Activated naive CD4-positive, alpha-beta T cell treated with Interleukin-2 at 50 U/mL for 16 hours (primary cell): Measurements from ENCODE around the gene HS6ST1.

Experiments used
- DNase-seq: peaks from one replicate; pipeline ENCODE4 v3.0.0-alpha.2; 2020

HS6ST1 gene

DNA sequence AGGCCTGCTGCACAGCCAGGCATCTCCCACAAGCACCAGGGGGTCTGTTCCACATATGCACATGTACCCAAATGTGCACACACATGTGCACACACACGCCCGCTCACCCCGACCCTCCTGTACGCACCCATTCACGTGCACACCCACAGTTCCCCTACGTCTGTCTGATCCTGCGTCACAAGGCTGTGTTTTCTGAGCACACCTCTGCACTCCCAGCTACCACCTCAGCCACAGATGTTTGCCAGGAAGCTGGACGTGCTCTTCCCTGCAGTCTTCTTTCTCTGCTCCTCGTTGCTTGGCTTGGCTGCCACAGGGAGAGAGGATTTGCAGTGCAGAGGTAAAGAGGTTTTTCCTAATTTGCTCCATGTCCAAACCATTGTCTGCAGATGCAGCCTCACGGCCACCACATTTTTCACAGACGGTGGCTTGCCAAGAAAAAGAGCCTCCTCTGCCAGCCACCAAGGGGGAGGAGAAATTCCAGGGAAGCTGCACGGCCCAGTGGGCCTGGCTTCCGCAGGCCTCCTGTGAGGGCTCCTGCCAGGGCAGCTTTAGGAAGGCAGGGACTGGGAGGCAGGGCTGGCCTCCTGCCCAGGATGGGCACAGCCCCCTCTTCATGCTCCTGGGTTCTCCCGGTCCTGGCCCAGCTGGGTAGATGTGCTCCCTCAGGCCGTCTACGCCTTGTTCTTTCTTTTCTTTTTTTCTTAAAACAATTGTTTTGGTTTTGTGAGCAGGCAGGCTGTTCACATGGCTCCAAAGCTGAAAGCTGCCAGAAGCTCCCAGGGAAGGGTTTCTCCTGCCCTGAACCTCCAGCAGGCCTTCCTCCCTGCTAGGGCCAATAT lies 29.3 kb upstream of the HS6ST1 start:
- no peak for DNase-seq

DNA sequence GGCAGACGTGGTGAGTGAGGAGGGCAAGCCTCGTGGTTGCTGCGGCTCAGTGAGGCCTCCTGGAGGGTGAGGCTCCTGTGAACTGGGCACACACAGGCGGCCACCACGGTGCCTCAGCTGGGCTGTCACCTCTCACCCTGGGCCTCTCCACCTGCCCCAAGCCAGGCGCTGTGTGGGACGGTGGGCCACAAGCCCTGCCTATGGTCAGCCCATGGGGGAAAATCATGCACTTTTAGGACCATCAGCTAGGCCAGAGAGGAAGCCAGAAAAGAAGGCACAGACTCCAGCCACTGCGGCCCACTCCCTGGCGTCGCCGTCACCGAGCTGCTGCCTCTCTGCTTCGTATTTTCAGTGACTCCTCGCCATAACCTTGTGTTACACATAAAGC lies 28.5 kb upstream of the HS6ST1 start:
- DNase-seq = no peak

DNA sequence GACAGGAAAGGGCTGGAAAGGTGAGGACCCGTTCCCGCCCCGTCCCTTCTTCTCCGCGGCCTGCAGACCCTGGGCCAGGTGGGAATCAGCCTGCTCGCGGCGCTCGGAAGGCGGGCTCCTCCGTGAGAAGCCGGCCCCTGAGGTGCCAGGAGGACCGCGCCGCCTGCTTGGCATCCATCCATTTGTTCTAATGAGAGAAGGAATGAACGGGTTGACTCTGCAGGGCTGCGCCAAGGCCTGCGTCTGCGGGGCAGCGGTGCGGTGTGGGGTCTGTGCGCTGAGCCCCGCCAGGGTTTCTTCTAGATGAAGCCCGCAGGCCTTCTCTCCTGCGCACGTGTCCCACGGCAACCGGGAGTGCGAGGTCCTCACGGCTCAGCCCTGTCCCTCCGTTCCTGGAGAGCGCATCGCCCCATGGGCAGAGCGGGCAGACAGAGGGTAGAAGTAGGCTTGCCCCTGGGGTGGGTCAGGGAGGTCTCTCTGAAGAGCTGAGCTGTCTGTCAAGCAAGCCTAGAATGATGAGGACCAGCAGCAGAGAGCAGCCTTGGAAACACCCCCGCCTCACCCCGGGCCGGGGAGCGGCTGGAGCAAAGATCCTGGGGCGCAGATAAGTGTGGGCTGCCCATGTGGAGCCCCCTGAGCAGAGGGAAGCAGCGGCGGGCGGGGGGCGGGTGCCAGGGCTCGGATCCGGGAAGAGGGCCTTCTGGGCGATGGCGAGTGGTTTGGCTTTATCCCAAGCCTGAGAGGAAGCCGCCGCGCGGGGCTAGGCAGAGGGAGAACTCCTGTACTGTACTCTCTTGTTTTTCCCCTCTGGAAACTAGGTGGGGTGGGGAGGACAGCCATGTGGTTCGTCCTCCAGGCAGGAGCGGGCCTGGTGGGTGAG lies 27.9 kb upstream of the HS6ST1 start:
- no peak for DNase-seq

DNA sequence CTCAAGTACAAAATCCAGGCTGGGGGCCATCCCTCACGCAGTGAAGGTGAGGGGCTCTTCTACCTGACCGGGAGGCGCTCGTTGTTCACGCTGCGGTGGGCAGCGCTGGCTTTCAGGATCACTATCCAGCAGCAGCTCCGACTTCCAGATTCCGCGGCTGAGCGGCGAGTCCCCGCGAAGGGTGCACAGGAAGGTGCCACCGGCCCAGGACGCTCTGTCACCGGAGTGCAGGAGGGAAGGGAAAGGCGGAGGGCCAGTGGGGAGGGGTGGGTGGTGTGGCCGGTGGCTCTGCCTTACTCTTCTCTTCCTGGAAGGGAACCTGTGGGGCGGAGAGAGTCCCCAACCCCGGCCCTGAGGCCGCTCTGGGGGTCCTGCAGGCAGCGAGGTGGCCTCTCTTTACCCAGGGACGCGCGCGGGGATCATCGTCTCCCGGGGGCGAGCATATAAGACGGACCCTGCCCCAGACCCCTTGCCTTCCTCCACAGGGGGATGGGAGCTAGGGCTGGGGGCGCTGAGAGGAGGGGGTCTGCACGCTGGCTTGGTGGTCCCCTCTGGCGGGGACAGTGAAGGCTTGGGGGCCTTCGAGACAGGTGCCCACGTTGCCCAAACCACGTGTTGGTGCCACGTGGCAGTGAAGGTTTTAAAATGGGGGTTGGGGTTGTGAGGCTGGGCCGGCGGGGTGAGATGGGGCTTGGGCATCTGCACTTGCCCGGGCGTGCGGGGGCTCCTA lies 26.9 kb upstream of the HS6ST1 start:
- no peak for DNase-seq

DNA sequence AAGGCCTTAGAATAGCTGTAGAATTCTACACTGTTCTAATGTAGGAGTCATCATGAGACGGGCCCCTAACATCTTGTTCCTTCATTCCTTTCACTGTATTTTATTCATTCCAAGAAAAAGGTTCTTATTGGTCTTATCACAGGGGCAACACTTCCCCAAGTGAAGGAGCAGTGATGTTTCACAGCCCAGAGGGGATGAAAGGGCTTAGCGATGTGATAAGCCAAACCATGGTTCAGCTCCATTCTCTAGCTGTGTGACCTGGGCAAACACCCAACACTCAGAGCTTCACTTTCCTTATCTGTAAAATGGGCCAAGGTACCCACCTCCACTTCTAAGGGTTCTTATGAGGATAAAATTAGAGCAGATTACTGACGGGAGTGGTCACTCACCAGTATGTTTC lies 25.4 kb upstream of the HS6ST1 start:
- no peak for DNase-seq

DNA sequence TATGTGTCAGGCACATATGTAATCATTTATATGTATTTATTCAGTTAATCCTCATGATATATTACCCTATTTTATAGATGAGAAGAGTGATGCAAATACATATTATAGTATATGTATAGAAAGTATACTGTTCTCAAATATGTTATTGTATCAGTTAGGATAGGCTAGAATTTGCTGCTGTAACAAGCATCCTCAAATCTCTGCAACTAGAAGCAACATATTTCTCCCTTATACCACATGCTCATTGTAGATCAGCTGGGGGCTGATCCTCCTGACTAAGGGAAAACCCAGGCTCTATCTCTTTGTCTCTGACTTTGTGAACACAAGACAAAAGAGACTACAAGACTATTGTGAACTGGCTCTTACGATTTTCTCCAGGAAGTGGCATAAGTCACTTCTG lies 24.8 kb upstream of the HS6ST1 start:
- DNase-seq = no peak

DNA sequence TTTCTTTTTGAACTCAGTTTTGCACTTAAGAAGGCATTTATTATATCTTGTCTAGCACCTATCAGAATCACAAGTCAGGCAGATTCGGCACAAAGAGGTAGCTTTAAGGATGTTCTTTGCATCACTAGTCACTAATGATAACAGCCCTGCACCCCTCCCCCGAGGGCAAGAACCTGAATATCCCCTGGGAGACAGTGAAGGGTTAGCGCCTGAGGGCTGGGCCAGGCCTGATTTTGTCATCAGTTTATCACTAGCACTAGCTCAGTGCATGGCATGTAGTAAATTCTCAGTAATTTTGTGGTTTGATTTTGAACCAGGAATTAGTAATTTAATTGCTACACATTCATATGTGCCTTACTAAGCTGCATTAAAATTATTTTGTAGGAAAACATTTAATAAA lies 23.9 kb upstream of the HS6ST1 start:
- no peak for DNase-seq

DNA sequence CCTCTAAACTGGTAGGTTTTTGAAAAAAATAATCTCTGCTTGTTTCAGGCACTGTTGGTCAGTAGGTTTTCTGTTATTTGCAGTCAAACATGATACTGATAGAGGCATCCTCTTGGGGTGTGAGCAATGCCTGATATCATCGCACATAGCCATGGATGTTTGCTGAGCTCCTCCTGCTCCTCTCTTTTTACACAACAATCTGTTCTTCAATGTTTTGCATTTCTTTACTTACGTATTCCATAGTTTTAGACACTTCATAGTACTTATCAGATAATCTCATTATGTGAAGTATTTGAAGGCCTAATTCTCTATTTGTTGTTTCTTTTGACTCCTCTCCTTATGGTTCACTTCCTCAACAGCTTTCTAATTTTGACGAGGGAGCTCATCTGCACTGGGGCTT lies 23.0 kb upstream of the HS6ST1 start:
- DNase-seq = no peak

DNA sequence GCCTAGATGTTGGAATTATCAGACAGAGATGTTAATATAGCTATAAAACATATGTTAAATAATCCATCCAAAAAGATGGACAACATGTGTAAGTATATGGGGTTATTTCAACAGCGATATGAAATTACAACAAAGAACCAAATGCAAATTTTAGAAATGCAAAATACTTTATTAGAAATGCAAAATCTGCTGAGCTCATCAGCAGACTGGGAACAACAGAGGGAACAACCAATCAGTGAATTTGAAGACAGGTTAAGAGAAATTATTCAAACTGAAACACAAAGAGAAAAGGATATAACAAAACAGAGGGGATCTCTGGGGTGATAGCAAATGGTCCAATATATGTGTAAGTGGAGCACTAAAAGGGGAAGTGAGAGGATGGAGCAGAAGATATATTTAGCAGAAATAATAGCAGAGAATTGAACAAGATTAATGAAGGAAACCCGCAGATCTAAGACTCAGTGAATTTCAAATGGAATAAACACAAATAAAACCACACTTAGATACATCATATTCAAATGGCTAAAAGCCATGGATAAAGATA lies 13.5 kb upstream of the HS6ST1 start:
- DNase-seq = no peak

DNA sequence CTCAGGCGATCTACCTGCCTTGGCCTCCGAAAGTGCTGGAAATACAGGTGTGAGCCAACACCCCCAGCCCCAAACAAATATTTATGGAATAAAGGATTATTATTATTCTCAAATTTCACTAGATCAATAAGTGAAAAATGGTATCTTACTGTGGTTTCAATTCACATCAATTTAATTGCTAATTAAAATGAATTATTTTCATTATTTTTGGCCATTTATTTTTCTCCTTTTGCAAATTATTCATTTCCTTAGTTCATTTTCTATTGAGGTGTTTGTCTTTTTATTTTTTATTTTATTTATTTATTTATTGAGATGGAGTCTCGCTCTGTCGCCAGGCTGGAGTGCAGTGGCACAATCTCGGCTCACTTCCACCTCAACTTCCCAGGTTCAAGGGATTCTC lies 11.9 kb upstream of the HS6ST1 start:
- DNase-seq = no peak

DNA sequence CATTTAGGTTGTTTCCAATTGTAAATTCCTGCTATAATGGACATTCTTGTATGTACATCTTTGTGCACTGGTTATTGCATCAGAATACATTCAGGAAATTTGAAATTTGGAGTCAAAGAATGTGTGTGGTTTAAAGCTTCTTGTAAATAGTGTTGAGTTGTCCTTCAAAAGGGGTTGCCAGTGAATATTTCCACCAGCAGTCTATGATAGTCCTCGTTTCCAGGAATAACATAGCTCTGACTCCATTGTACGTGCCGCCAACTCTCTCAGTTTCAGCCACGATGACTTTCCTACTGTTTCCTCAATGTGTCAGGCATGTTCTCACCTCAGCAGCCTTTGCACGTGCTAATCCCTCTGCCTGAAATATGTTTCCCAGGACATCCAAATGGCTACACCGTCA lies 10.9 kb upstream of the HS6ST1 start:
- DNase-seq = no peak

DNA sequence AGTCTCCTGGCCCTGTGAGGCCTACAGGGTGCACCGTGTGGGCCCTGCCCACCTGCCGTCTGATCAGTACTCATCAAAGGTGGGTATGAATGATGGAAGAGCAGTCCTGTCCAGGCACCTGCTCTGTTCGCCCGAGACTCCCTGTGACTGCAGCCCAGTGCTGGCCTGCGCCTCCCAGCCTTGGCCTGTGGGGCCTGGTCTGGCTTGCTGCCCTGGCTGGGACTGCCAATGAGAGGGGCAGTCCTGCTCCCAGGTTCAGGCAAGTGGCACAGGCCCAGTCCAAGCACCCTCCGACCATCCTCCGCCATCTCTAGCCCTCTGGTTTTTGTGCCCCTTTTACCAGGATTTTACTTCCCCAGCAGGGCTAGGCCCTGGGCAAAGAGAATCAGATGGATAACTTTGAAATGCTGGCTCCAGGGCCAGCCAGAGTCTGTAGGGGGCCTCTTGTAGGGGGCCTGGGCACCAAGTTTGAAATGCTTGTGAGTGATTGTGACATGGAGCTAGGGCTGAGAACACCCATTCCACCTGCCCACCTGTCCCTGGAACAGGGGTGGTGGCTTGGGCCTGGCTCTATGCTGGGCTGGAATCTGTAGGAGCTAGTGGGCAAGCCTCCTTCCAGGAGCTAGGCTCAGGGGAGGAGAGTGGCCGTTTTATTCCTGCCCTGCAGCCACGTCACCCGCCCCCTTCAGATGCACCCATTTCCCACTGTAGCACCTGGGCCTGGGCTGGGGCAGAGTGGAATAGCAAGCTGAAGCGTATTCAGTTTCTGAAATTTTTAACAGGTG lies 8.7 kb upstream of the HS6ST1 start:
- DNase-seq = no peak

DNA sequence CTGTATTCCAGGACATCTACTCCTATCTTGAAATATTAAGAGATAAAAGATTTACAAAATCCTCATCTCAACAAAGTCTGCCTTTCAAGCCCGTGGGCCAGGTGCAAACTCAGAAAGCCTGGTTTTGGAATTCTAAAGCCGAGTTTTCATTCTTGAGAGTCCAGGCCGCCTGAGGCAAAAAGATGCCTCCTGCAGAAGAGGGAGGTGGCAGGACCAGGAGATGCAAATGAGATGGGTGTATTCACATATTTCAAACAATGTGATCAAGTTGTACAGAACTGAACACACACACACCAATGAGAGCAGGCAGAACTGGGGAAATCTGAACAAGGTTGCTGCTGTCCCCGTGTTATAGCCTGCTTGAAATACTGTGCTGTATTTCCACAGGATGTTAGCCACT lies 7.7 kb upstream of the HS6ST1 start:
- no peak for DNase-seq

DNA sequence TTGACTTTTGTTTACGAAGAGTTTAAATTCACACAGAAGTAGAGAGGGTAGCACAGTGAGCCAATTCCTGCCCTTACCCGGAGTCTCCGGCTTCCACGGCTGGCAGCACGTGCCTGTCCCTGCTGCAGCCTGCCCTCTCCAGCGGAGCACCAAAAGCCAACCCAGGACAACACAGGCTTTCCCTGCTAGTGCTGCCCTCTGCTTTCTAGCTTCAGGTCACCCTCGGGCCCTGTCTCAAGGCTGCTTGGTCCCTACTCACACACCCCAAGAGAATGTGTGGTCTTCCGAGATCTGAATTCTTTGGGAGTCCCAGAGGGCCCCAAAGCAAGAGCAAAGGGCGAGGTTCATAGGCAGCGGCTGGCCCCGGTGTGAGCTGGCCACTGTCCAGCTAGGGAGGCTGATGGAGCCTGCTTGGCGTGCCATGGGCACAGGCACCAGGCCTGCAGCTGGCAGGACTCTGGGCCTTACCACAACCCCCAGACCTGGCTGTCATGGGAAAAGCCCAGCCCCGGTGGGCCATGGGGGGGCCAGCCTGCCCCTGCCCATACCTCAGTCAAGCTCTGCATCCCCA lies 7.0 kb upstream of the HS6ST1 start:
- no peak for DNase-seq

DNA sequence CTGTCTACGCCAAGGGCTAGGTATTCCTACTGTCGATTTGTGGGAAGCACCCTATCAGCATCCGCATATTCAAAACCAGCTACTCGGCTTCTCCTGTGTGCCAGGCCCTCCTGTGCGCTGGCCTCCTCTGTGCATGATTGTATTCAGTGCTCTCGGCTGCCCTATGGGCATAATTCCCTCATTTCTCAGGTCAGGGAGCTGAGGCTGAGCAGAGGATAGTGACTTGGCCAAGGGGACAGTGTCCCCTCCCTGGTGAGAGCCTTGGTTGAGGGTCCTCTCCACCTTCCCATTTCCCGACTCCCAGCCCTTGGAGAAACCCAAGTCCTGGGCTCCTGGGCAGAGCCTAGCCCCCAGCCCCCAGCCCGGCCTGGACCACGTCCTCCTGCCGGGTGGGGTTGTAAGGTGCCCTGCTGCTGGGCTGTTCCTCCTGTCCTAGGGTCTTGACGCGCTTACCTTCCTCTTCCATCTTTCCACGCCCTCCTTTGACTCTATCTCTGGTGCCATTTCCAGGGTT lies 6.3 kb upstream of the HS6ST1 start:
- DNase-seq = no peak

DNA sequence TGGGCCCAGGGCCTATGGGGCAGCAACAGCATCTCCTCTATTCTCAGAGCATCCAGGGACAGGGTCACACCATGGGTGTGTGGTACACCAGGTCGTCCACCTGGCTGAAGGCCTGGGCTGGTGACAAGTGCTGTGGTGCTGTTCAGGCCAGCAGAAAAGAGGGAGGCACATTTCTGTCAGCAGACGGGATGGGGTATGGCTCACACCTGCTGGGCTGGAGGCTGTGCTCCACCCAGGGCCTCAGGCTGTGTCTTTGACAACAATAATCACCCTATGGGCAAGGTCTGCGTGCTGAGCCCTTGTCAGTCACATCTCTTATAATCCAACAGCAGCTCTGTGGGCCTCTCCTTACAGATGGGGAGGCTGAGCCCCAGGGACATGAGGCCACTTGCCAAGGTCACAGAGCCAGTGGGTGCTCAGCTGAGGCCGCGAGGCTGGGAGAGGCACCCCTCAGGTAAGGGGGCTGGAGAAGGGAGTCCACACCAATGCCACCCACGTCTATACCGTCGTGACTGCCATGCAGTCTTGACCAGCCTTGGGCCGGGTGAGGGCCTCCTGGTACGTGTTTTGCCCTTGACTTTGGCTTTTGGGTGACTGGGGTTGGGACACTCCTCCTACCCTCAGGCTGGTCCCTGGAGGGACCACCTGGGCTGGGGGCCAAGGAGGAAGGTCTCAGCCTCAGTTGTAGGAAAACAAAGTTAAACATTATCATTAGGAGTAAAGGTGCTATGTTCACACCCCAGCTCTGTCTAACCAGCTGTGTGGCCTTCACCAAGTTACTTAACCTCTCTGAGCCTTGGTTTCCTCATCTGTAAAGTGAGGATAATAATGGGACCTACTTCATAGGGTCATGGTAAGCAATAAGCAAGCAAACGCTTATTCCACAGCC lies 5.6 kb upstream of the HS6ST1 start:
- DNase-seq = no peak

DNA sequence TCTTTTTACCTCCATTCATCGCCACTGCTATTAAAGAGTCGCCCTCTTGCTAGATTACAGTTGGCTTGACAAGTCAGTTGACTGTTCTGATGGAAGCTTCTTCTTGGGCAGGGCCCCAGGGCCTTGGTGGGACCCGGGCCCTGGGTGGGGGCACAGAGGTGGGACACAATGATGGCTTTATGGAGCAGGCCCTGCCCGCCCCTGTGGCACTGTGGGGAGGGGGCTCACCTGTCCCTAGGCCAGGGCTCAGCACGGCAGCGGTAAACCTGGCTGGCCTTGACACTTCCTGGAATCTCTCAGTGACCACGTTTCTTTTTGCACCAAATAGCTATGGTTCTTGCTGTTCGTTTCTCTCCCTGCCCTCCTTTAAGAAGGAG lies 4.9 kb upstream of the HS6ST1 start:
- no peak for DNase-seq

DNA sequence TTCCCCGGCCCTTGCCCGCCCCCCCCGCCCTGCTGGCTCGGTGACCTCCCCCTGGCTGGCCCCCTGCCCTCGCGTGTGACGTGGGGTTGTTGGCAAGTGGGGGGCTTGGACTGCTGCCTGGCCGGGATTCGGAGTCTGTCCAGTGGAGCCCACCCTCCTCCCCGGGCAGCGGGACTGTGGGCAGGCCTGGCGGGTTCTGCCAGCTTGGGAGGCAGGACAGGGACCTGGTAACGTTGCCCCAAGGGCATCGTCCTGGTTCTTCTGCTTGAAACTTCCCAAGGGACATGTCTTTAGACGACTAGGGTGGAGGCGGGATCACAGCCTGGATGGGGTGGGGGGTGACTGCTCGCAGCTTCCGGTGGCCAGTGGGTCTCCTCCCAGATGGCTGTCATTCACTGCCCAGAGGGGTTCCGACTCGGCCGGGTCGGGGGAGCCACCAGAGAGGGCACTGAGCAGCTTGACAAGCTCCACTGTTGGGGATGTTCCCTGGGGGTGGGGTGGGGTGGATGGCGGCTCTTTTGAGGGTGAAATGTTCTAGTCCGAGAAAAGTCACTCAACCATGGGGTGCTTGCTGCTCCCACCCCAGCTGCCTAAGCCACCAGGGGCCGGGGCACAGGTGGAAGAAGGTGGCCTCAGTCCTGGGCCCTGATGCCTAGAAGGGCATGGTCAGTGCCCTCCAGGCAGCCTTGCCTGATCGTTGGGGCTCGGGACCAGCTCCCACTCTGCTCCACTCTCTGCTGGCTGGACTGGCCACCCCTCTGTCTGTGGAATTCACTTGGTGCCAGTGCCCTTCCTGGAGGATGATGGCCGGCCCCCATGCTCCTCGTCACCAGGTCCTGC lies 4.3 kb upstream of the HS6ST1 start:
- no peak for DNase-seq

DNA sequence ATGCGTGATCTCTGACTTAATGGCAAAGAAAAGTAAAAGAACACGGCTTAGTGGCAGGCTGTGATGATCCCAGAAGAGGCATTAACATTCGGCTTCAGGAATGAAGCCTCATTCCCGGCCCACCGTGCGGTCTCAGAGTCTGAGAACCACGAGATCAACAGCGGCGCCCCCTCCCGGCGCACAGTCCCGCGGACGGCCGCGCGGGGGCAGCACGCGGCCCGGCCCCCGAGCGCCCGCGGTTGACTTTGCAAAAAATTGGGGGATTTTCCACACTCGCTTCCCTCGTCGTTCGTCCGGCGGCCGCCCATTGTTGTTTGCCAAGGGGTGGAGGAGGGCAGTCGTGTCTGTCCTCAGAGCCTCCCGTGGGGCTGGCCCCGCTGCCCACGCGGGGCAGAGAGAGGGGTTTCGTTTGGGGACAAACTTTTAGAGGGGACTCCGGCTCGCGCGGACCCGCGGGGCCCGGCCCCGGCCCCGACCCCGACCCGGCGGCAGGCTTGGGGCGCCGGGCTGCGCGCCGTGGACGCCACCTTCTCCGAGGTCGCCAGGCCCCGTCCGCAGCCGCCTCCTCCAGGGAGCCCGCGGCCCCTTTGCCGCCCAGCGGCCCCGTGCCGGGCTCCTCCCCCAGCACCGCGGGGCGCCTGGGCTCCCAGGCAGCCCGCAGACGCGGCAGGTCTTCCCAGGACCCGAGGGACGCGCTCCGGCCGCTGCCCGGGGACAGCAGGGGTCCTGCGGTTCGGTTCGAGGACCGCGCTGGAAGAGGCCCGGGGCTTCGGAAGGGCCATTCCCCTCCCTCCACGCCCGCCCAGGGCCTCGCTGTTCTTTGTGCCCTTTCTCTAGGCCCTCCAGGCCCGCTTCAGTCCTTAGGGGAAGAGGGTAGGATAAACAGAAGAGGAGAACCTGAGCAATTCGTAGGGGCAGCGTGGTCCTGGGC lies 3.4 kb upstream of the HS6ST1 start:
- peak; percentile 86 for DNase-seq
